Ecto neural progenitor cell (in vitro differentiated cells): ENCODE results near the gene GHITM.
"Not testable (repeated sequence)": the region's sequence is repeated elsewhere in the genome, so short reads cannot be mapped to it uniquely, and the experiment has no call there.

ENCODE experiments used
- DNase-seq: peaks from one replicate; pipeline ENCODE4 v3.0.0-alpha.2; 2018; ENCODE audit warnings: low spot score

GHITM gene

DNA sequence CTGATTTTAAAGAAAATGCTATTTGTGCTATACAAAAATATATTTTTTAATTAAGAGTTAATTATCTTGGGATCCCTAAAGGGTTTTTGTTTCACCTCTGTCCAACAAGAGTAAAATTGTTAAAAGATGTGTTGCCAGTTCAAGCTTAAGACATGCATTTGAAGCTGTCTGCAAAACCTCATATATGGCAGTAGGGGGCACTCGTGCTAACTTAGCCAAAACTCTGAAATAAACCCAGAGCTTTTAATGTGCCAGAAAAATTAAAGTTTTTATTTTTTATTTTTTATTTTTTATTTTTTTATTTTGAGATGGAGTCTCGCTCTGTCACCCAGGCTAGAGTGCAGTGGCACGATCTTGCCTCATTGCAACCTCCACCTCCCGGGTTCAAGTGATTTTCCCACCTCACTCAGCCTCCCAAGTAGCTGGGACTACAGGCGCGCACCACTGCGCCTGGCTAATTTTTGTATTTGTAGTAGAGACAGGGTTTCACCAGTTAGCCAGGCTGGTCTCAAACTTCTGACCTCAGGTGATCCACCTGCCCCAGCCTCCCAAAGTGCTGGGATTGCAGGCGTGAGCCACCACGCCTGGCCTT, 8.8 kb downstream of the GHITM start:
- DNase-seq = not testable (repeated sequence)

DNA sequence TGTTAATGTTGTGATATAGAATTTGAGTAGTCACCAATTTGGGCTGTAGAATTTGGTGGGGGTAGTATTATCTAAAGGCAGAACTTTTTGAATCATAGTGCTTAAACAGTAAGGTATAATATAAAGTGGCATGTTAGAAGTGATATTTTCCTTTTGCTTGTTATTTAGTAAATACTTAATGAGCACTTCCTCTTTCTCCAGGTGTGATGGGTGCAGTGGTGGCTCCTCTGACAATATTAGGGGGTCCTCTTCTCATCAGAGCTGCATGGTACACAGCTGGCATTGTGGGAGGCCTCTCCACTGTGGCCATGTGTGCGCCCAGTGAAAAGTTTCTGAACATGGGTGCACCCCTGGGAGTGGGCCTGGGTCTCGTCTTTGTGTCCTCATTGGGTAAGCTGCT, 10.5 kb downstream of the GHITM start:
- no peak for DNase-seq

GRCh38 chr10:84152769-84153168, 13.5 kb downstream of the GHITM start:
- DNase-seq = no peak

GRCh38 chr10:84155521-84155920, 16.2 kb downstream of the GHITM start:
- no peak for DNase-seq

DNA sequence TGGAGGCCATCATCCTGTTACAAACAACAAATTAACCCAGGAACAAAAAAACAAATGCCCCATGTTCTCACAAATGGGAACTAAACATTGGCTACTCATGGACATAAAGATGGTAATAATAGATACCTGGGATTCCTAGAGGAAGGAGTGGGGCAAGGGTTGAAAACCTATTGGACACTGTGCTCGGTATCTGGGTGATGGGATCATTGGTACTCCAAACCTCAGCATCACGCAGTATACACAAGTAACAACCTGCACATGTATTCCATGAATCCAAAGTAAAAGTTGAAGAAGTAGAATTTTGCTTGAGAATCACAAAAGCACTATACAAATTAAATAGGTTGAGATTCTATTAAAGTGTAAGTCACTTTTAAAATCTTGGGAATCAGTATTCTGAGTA, 16.7 kb downstream of the GHITM start:
- no peak for DNase-seq

DNA sequence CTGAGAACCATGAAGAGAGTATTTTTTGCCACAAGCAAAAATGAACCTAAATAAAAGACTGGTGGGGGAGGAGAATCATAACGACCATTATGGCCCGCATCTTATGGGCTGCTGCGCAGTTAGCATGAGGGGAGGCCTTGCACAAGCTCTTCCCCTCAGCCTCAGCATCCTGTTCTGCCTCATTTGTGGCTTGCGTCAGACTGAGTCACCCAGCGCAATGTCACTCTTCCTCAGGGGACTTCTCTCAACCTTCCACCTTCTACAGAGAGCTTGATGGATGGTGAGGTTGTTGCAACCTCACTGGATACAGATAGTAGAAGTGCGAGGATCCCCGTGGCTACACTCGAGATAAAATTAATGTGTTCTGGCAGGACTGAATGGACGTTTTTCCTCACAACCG, 17.5 kb downstream of the GHITM start:
- no peak for DNase-seq

DNA sequence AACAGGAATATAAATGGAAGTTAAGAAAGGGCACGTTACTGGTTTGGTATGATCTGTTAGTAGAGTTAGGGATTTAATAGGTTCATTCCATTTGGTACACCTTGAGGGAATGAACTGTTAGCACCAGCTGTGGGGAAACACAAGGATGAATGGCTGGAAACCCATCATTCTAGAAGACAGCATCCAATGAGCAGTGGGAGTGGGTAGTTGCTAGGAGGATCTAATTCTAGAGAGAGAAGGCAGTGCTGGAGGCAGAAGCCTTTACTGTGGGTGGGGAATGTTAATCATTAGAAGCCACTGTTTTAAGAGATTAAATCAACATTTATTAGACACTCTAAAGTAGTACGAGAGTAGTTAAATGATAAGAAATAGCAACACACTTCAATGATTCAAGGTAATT, 18.8 kb downstream of the GHITM start:
- DNase-seq = no peak

- DNase-seq = no peak
These were observed 19.2 kb downstream of the GHITM start for GRCh38 chr10:84158550-84158949.

DNA sequence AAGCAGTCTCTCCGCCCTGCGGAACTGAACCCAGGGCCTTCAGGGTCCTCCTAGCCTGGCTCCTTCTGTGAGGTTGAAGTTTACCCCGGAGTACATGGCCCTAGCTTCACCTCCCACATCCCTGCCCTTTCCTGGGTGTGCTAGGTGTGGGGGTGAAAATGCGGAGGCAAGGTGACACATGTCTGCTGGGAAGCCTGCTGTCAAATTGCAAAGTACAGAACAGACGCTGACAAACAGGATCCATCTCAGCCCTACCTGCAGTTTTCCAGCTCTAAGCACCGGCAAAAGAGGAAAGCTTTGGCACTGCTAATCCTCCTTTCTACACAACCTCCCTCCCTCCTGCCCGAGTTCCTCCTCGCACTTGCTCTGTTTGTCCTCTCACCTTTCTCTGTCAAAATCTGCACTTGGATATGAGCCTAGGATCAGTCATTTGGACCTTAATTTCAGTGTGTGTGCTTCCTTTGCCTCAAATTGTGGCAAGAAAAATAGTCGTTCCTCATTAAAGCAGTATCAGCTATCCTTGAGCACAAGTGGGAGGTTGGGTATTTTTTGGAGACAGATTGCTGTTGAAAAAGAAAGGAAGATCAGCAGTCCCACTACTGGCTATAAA, 19.9 kb downstream of the GHITM start:
- no peak for DNase-seq

DNA sequence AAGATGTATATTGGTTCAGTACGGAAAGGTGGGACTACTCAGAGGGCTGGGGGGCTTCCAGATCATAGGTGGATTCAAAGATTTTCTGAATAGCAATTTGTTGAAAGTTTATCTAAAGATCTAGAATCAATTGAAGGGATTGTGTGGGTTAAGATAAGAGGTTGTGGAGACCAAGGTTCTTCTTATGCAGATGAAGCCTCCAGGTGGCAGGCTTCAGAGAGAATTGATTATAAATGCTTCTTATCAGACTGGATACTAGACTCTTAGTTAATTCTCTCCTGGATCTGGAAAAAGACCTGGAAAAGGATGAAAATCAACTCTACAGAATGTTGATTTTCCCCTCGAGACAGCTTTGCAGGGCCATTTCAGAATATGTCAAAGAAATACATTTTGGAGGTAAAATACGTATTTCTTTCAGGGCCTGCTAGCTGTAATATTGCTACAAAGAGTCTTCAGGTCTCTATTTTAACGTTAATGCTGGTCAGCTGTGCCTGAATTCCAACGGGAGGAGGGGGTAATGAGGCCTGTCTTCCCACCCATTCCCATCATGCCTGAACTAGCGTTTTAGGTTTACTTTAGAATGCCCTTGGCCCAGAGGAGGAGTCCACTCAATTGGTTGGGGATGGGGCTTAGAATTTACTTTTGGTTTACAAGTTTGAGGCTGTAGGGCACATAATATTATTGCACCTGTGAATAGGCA, 21.5 kb downstream of the GHITM start:
- no peak for DNase-seq

DNA sequence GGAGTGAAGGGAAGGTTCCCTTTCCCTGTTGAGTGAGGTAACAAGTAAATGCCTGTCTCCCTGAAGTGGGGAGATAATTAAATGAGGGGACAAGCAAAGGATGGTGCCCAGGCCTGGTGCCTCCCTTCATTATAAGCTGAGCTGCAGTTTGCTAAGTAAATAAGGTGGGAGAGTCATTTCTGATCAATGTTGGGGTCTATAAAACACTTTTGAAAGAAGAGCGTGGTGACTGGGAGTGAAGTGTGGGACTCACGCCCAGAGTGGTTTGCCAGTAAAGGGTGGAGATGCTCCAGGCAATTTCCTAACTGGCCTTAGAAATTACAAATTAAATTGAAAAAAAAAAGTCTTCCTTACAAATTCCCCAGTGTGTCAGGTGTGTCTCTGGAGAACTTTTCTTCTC, 24.7 kb downstream of the GHITM start:
- DNase-seq = no peak

DNA sequence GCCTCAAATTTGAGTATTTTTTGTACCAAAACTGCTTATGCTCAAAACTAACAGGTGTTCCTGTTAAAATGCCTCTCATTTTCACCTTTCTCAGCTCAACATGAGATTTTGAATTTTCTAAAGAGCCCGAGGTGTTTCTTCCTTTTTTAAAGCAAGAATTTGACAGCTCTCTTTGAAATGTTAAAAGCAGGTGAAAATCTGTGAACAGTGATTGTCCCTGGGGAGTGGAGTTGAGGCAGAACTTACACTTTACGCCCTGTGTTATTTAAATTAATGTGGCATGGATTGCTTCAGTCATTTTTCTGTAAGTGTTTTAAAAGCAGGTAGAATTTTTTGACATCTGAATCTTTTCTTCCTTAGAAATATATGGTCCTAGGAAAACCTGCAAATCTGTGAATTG, 25.1 kb downstream of the GHITM start:
- no peak for DNase-seq

GRCh38 chr10:84166620-84167288, 27.4 kb downstream of the GHITM start:
- no peak for DNase-seq

- DNase-seq = not testable (repeated sequence)
These were observed 28.0 kb downstream of the GHITM start for GRCh38 chr10:84167289-84167653.

DNA sequence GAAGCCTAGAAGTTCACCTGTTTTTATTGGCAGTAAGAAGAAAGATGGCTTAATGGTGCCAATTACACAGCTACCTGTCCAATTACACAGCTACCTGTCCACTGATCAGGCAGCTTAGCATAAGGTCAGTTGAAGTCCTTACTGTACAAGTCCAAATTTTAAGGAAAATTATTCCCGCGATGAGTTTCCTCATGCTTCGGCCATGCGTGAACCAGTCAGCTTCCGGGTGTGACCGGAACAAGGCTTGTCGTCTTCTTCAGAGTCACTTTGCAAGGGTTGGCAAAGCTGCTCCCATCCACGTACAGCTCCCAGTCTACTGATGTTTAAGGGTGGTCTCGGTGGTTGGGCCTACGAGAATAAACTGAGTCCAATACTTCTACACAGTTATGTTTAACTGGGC, 29.1 kb downstream of the GHITM start:
- DNase-seq = not testable (repeated sequence)

GRCh38 chr10:84171237-84171636, 31.9 kb downstream of the GHITM start:
- not testable (repeated sequence) for DNase-seq

- DNase-seq = not testable (repeated sequence)
These were observed 32.6 kb downstream of the GHITM start for GRCh38 chr10:84171700-84172466.

DNA sequence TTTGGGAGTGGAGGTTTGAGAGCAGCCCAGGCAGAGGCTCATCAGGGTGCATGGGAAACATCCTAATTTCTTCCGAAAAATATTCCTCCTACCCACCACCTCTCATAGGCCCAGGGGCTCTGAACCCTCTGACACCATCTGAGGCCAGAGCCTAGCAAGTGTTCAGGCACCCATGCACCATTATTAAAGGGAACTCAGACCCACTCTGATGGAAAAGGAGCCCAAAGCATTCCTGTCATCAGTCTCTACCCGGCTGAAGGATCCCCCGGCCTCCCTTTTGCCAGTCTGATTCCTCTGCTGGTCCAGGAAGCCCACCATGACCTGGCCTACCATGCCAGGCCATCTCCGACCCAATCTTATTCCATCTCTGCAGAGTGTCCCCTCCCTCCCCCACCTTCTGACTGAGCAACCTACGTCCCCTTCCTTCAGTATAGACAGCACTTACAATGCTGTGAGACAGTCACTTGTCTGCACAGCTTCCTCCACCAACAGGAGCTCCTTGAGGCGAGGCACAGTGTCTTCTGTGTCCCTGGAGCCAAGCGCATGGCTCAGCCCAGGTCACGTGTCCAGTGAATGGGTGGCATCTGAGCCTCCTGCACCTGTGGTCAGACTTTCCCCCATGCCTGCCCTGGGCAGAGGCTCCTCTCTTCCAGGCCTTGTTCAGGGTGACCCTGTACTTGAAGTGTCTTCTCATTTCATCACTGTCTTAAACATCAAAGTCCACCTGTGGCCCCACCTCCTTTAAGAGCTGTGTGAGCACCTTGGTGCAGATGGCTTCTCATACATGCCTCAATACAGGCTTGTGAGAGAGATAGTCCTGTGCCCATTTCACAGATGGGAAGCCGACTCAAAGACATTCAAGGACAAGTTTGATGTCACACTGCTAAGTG, 33.4 kb downstream of the GHITM start:
- no peak for DNase-seq

GRCh38 chr10:84173501-84173929, 34.2 kb downstream of the GHITM start, which contains the start of gene GPR15LG:
Gene GPR15LG, plus strand, starts transcription at chr10:84173801. Its CDS starts 51 bp downstream, at chr10:84173852.
- no peak for DNase-seq

- DNase-seq = no peak
These were observed 36.1 kb downstream of the GHITM start for GRCh38 chr10:84175436-84175835.

GRCh38 chr10:84176351-84176750, 37.0 kb downstream of the GHITM start:
- no peak for DNase-seq
